Breast epithelium (tissue), 4 donors: ENCODE results near the gene SPG7. TPM values are rescaled to one million over a fixed set of nuclear protein-coding genes. Genes with fewer than 3 reads are reported as not detected.

Source experiments
- DNase-seq, 2 donors: peaks; one replicate each; pipeline ENCODE4 v3.0.0-alpha.2; 2019; ENCODE audit warnings: low spot score in 2 of 2
- H3K27ac ChIP-seq, 2 donors: fragments of 200-600 bp; sonication (generic) in 1 of 2; one replicate each; pipeline ENCODE4 v1.5.1; 2016 to 2019; ENCODE audit warnings: mild to moderate bottlenecking in 1 of 2
- H3K27me3 ChIP-seq, 2 donors: fragments of 200-600 bp; sonication (generic) in 1 of 2; one replicate each; pipeline versions ENCODE4 v1.5.1 to v1.6.0; 2017 to 2019; ENCODE audit warnings: control low read depth in 1 of 2, mild to moderate bottlenecking in 1 of 2
- H3K36me3 ChIP-seq: fragments of 200-600 bp; one replicate; pipeline ENCODE4 v1.5.1; 2019
- H3K4me1 ChIP-seq, 2 donors: fragments of 200-600 bp; sonication (generic); one replicate each; pipeline ENCODE4 v1.5.1; 2016 to 2019; ENCODE audit warnings: control low read depth in 1 of 2
- H3K4me3 ChIP-seq, 3 donors: fragments of 200-600 bp; sonication (generic); 1 replicate in 2 of 3; 2 replicates in 1 of 3; pipeline ENCODE4 v1.5.1; 2016 to 2019; ENCODE audit warnings: mild to moderate bottlenecking in 3 of 3, moderate library complexity in 2 of 3
- H3K9me3 ChIP-seq, 2 donors: fragments of 200-600 bp; sonication (generic) in 1 of 2; one replicate each; pipeline ENCODE4 v1.5.1; 2016 to 2019; ENCODE audit warnings: control low read depth in 1 of 2
- CTCF ChIP-seq, 3 donors: fragments of 450-650 bp; IDR thresholded peaks; one replicate each; pipeline ENCODE4 v1.5.1; 2016 to 2017; ENCODE audit warnings: antibody characterized with exemption in 3 of 3, mild to moderate bottlenecking in 3 of 3, moderate library complexity in 3 of 3
- POLR2A ChIP-seq: fragments of 450-650 bp; IDR thresholded peaks from one replicate; pipeline ENCODE4 v1.6.1; 2016; ENCODE audit warnings: antibody characterized with exemption, mild to moderate bottlenecking, moderate library complexity
- POLR2AphosphoS5 ChIP-seq, 3 donors: sonication (generic); formaldehyde crosslinking; IDR thresholded peaks; one replicate each; pipeline ENCODE4 v1.6.1; 2017; ENCODE audit warnings: antibody characterized with exemption in 3 of 3
- intact Hi-C: fragments of 100-400 bp; cut with DNase I; formaldehyde crosslinking; loops from one replicate; pipeline ENCODE4 v1.15.1; 2023; ENCODE audit warnings: low total_unique reads
- total RNA-seq, 3 donors: library from RNA; depleted of rRNA; stranded (reverse); fragments of >200 nt; gene quantifications; one replicate each; pipeline ENCODE4 v1.1.0, GENCODE V29; 2016

SPG7 gene
- total RNA-seq, 3 donors from 2014 or later, result 104 to 126 (median 118) TPM

DNA sequence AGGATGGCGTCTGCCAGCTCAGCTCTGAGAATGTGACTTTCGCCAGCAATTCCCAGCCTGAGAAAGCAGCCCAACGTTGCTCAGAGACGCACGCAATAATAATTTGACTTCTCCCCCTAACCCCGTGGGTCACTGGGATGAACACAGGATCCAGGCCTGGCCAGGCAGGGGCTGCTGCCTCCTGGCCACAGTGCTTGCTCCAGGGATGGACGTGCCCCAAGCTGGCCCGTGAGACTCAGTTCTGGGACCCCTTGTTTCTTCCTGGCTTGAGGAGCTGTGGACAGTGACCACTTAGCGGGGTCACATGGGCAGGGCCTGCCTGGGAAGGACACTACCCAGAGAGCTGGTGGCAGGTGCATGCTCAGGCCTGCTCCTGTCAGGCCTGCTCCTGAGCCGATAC, 91.7 kb downstream of the SPG7 start:
- no peaks in the 10 kb centered on the region for H3K36me3 ChIP-seq
- DNase-seq, result no peak
- intact Hi-C loops, result no loop called here
- H3K27ac ChIP-seq, result no peak overlapping the region
- no peaks in the 10 kb centered on the region for H3K9me3 ChIP-seq
- TF ChIP-seq POLR2A (no peak), CTCF (IDR thresholded peaks at IDR 0.05) (no peak), POLR2AphosphoS5 (IDR thresholded peaks at IDR 0.05) (no peak)
- peaks cover 0 to under 1% of the 10 kb centered on the region in 2 donors for H3K27me3 ChIP-seq
- H3K4me1 ChIP-seq, result peaks cover 3 to 6% of the 10 kb centered on the region in 2 donors
- H3K4me3 ChIP-seq, result no peak overlapping the region

GRCh38 chr16:89600427-89600826, 92.2 kb downstream of the SPG7 start:
- Histone ChIP-seq H3K4me3 (no peak overlapping the region), H3K4me1 (peaks cover 3 to 6% of the 10 kb centered on the region in 2 donors), H3K27ac (no peak overlapping the region), H3K9me3 (no peaks in the 10 kb centered on the region), H3K36me3 (no peaks in the 10 kb centered on the region), H3K27me3 (peaks cover 0 to 6% of the 10 kb centered on the region in 2 donors)
- TF ChIP-seq POLR2AphosphoS5 (IDR thresholded peaks at IDR 0.05), result no peak
- no peak for TF ChIP-seq CTCF (IDR thresholded peaks at IDR 0.05)
- no peak for TF ChIP-seq POLR2A
- intact Hi-C loops, result no loop called here
- DNase-seq, result no peak

DNA sequence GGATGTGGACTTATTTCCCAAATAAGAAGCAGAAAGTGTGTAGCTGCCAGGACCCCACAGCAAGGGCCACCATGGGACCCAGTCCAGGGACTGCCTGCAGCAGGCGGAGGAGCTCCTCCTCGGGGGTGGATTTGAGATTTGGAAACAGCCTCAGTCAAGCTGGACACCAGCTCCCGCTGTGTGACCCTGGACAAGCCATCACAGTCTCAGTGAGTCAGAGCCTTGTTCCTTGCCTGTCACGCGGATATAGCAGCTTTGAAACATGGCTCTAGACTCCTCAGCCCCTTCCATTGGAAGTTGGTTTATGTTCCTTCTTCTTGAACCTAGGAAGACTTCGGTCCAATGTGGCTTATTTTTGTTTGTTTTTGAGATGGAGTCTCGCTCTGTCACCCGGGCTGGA, 92.8 kb downstream of the SPG7 start:
- Histone ChIP-seq H3K27ac (no peak overlapping the region), H3K36me3 (no peaks in the 10 kb centered on the region), H3K4me3 (no peak overlapping the region), H3K27me3 (peaks cover 0 to 11% of the 10 kb centered on the region in 2 donors), H3K4me1 (peaks cover 3 to 6% of the 10 kb centered on the region in 2 donors), H3K9me3 (no peaks in the 10 kb centered on the region)
- TF ChIP-seq POLR2A (no peak), POLR2AphosphoS5 (IDR thresholded peaks at IDR 0.05) (no peak), CTCF (IDR thresholded peaks at IDR 0.05) (no peak)
- intact Hi-C loops, result no loop called here
- no peak for DNase-seq

GRCh38 chr16:89601906-89602272, 93.7 kb downstream of the SPG7 start:
- TF ChIP-seq POLR2A (no peak), CTCF (IDR thresholded peaks at IDR 0.05) (no peak), POLR2AphosphoS5 (IDR thresholded peaks at IDR 0.05) (no peak)
- intact Hi-C loops, result no loop called here
- Histone ChIP-seq H3K36me3 (no peaks in the 10 kb centered on the region), H3K27me3 (peaks cover 0 to 13% of the 10 kb centered on the region in 2 donors), H3K4me3 (no peak overlapping the region), H3K9me3 (no peaks in the 10 kb centered on the region), H3K4me1 (peaks cover 3 to 6% of the 10 kb centered on the region in 2 donors), H3K27ac (no peak overlapping the region)
- DNase-seq, result no peak

GRCh38 chr16:89602273-89602951, 94.2 kb downstream of the SPG7 start:
- Histone ChIP-seq H3K27ac (no peak overlapping the region), H3K27me3 (peaks cover 0 to 13% of the 10 kb centered on the region in 2 donors), H3K36me3 (no peaks in the 10 kb centered on the region), H3K4me3 (peak overlapping the region in 2 of 3 donors; percentile 5 to 50), H3K9me3 (no peaks in the 10 kb centered on the region), H3K4me1 (peaks cover 3 to 6% of the 10 kb centered on the region in 2 donors)
- intact Hi-C loops, result no loop called here
- DNase-seq, result no peak
- TF ChIP-seq POLR2AphosphoS5 (IDR thresholded peaks at IDR 0.05) (no peak), POLR2A (no peak), CTCF (IDR thresholded peaks at IDR 0.05) (no peak)
